ENCODE measurements around the gene NPFFR1. TPM values are rescaled to one million over a fixed set of nuclear protein-coding genes. Genes with fewer than 3 reads are reported as not detected.
"Not testable (repeated sequence)": the region's sequence is repeated elsewhere in the genome, so short reads cannot be mapped to it uniquely, and the experiment has no call there.

Gene NPFFR1
- polyA plus RNA-seq, 3 donors from 2014 or later = not detected

DNA sequence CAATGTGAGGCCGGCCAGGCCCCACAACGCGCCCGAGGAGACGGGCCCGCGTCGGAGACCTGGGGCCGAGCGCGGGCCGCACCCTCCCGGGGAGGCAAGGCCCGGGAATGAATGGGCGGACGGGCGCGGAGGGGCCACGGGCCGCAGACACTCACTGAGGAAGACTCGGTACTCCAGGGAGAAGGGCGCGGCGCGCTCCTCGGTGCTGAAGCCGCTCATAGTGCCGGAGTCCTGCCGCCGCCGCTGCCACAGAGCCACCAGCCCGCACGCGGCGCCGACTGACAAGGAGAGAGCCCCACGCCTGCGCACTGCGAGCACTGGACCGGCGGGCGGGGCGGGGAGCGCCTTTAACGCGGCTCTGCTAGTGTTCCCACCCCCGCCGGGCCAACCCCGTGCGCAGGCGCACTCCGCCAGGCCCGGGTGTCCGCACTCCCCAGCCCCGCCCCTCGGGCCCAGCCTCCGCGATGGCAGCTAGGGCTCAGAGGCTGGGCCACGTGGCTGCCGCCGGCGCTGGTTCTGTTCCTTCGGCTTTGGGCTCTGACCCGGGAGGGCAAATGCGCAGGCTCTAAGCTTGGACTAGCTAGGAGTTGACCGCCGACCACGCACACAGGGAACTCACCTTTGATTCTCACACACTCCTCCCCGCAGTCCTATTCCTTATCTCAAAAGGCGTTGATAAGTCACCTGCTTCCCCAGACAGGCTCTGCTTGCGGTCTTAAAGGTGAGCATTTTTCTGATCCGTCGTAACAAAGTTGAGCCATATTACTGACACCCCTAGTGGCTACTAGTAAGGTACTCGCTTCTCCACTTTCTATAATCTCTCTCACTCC is 50.5 kb downstream of the NPFFR1 start, which contains the start of gene PPA1:
Gene PPA1 (minus strand): TSS at position 321 of the 830 bp plus-strand sequence. CDS start 102 bp downstream, at position 219.
- DNase-seq = peak; percentile 99
- Mint-ChIP-seq H3K4me1 (peaks cover 15 to 23% of the 10 kb centered on the region in 2 donors), H3K27me3 (ENCODE audit: low read depth in 3 of 3) (peaks cover 2 to 4% (median 4%) of the 10 kb centered on the region in 3 donors), H3K27ac (peak within 1 kb of the TSS; percentile 59 to 91 (median 79)), H3K9me3 (no peaks in the 10 kb centered on the region), H3K36me3 (peaks cover 4 to 11% (median 9%) of the 10 kb centered on the region in 3 donors), H3K4me3 (peak within 1 kb of the TSS; percentile 84 to 92 (median 88))

DNA sequence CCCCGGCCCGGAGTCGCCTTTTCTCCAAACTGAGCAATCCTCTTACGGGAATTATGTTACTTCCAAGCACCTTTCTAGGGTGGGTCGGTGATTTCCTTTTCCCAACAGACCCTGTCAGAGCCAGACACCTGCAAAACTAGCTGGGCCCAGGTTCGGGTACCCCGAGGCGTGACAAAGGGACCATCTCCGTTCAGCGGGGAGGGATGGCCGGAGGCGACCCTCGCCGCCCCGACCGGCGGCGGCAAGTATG is 51.0 kb downstream of the NPFFR1 start:
- Mint-ChIP-seq H3K27me3 (ENCODE audit: low read depth in 3 of 3) (peaks cover 0 to 4% (median 3%) of the 10 kb centered on the region in 3 donors), H3K4me3 (peak overlapping the region; percentile 84 to 92 (median 88)), H3K27ac (peak overlapping the region in 4 of 6 donors; percentile 57 to 77 (median 72)), H3K9me3 (no peaks in the 10 kb centered on the region), H3K4me1 (peaks cover 15 to 23% of the 10 kb centered on the region in 2 donors), H3K36me3 (peaks cover 4 to 11% (median 9%) of the 10 kb centered on the region in 3 donors)
- peak in 1 of 3 donors; percentile 3 for DNase-seq

DNA sequence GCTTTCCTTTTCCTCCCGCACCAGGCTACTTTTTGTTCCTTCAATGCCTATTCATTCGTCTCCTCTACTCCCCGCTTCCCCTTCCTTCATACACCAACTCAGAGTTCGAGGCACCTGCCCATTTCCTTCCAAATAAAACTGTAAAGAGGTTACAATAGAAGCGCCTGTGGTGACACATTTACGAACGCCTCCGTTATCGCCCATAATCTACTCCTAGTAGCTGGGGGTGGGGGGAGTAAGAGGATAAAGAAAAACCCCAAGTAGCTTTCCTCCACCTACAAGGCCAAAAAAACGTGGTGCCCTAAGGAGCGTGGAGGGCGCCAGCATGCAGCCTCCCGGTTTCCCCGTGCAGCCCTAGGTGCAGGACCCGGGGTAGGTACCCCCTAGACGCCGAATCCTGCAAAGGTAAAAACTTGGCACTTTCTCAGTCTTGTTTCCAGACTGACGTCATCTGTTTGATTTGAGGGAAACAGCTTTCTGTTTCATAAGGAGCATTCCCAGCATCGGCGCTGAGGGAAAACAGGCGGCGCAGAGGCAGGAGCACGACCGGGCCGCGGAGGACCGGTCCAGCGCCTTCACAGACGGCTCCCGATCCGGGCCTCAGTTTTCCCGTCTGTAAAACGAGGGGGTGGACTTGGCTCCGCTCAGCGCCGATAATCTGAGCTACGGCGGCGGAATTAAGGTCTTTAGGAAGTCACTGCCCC is 51.5 kb downstream of the NPFFR1 start:
- peak overlapping the region; percentile 6 to 77 (median 64) for H3K27ac Mint-ChIP-seq
- peak overlapping the region; percentile 84 to 92 (median 88) for H3K4me3 Mint-ChIP-seq
- peaks cover 0 to 3% (median 2%) of the 10 kb centered on the region in 3 donors for H3K27me3 Mint-ChIP-seq (ENCODE audit: low read depth in 3 of 3)
- no peaks in the 10 kb centered on the region for H3K9me3 Mint-ChIP-seq
- H3K36me3 Mint-ChIP-seq = peaks cover 3 to 11% (median 9%) of the 10 kb centered on the region in 3 donors
- peaks cover 15 to 23% of the 10 kb centered on the region in 2 donors for H3K4me1 Mint-ChIP-seq
- DNase-seq = peak; percentile 6 to 19 (median 13)

DNA sequence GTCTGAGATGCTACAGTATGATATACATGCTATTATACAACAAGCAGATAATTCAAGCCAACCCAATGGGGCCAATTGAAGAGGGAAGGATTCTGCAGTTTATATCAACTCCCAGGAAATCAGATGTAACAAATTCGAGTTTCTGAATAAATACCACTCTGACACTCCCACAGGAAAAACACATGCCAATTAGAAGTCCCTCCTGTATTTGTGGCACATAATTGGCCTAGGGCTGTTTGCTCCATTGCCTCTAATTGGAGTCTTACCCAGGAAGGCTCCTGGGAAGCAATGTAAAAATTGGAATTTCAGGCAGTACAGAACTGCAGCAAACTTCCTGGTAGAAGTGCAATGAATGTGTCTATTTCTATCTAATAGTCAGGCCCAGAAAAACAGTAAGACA is 55.3 kb downstream of the NPFFR1 start:
- Mint-ChIP-seq H3K27me3 (ENCODE audit: low read depth in 3 of 3) (no peaks in the 10 kb centered on the region), H3K9me3 (no peaks in the 10 kb centered on the region), H3K36me3 (peaks cover 3 to 17% (median 4%) of the 10 kb centered on the region in 3 donors), H3K4me3 (no peak overlapping the region), H3K27ac (no peak overlapping the region), H3K4me1 (peaks cover 12% of the 10 kb centered on the region in 2 donors)
- DNase-seq = no peak

DNA sequence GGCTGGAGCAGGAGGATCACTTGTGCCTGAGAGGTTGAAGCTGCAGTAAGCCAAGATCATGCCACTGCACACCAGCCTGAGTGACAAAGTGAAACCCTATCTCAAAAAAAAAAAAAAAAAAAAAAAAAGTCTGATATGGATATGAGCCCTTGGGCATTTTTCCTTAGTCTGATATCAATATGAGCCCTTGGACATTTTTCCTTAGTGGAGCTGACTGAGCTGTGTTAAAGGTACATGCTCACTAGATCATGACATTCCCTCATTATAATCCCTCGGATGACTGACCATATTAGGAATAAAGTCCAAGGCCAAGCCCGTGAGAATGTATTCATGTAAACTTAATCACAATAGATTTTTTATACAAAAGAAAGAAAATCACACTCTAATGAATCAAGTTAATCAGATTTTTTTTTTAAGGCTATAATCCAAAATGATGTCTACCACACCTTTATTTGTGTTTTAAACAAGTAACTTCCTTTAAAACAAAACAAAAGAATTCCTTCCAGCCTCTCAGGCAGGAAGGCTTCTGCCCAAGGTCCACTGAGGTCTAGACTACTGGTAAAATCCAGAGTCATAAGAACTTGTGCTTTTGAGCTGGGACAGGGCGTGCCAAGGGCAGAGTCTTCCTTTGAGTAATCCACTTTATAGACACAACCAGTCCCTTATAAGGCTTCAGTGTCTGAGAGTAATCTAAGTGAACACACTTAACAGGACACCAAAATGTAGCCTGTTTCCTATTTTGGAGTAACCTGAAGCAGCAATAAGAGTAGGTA is 56.1 kb downstream of the NPFFR1 start:
- no peak for DNase-seq
- peaks cover 10% of the 10 kb centered on the region in 2 donors for H3K4me1 Mint-ChIP-seq
- no peak overlapping the region for H3K27ac Mint-ChIP-seq
- H3K36me3 Mint-ChIP-seq = peaks cover 3 to 17% (median 4%) of the 10 kb centered on the region in 3 donors
- H3K27me3 Mint-ChIP-seq (ENCODE audit: low read depth in 3 of 3) = no peaks in the 10 kb centered on the region
- H3K4me3 Mint-ChIP-seq = no peak overlapping the region
- no peaks in the 10 kb centered on the region for H3K9me3 Mint-ChIP-seq

- no peak for DNase-seq
- peaks cover 1 to 9% (median 3%) of the 10 kb centered on the region in 3 donors for H3K36me3 Mint-ChIP-seq
- H3K27ac Mint-ChIP-seq = no peak overlapping the region
- no peaks in the 10 kb centered on the region for H3K27me3 Mint-ChIP-seq (ENCODE audit: low read depth in 3 of 3)
- H3K4me1 Mint-ChIP-seq = peaks cover 7 to 10% of the 10 kb centered on the region in 2 donors
- no peaks in the 10 kb centered on the region for H3K9me3 Mint-ChIP-seq
- H3K4me3 Mint-ChIP-seq = no peak overlapping the region
Observed at GRCh38 chr10:70223728-70224127, 60.1 kb downstream of the NPFFR1 start.

GRCh38 chr10:70222811-70223447 is 60.9 kb downstream of the NPFFR1 start:
- not testable (repeated sequence) for H3K36me3 Mint-ChIP-seq; H3K27me3 Mint-ChIP-seq (ENCODE audit: low read depth in 3 of 3); H3K4me3 Mint-ChIP-seq; H3K9me3 Mint-ChIP-seq; DNase-seq; H3K4me1 Mint-ChIP-seq
- peak overlapping the region in 2 of 6 donors; percentile 51 to 55 for H3K27ac Mint-ChIP-seq

GRCh38 chr10:70222340-70222794 is 61.4 kb downstream of the NPFFR1 start:
- Mint-ChIP-seq H3K27me3 (ENCODE audit: low read depth in 3 of 3) (no peaks in the 10 kb centered on the region), H3K9me3 (no peaks in the 10 kb centered on the region), H3K4me1 (peaks cover 7 to 10% of the 10 kb centered on the region in 2 donors), H3K36me3 (peaks cover 0 to 9% (median 4%) of the 10 kb centered on the region in 3 donors), H3K27ac (no peak overlapping the region), H3K4me3 (no peak overlapping the region)
- no peak for DNase-seq

GRCh38 chr10:70221030-70221429 is 62.8 kb downstream of the NPFFR1 start:
- Mint-ChIP-seq H3K4me1 (peaks cover 7 to 10% of the 10 kb centered on the region in 2 donors), H3K27me3 (ENCODE audit: low read depth in 3 of 3) (no peaks in the 10 kb centered on the region), H3K36me3 (peaks cover 0 to 7% (median 6%) of the 10 kb centered on the region in 3 donors), H3K27ac (peak overlapping the region in 3 of 6 donors; percentile 39 to 74 (median 50)), H3K9me3 (no peaks in the 10 kb centered on the region), H3K4me3 (no peak overlapping the region)
- DNase-seq = no peak

DNA sequence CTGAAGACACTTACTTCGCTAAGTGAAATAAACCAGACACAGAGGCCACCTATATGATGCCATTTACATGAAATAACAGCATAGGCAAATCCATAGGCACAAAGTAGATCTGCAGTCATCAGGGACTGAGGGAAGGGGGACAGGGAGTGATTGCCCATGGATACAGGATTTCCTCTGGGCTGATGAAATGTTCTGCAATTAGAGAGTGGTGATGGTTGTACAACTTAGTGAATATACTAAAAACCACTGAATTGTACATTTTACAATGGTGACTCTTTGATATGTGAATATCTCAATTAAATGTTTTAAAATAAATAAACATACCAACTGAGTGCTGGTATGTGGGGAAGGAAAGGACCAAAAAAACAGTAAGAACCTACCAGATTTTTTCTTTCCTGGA is 70.9 kb downstream of the NPFFR1 start:
- H3K27ac Mint-ChIP-seq = no peak overlapping the region
- no peaks in the 10 kb centered on the region for H3K27me3 Mint-ChIP-seq (ENCODE audit: low read depth in 3 of 3)
- H3K9me3 Mint-ChIP-seq = no peaks in the 10 kb centered on the region
- peaks cover 7 to 22% (median 21%) of the 10 kb centered on the region in 3 donors for H3K36me3 Mint-ChIP-seq
- H3K4me1 Mint-ChIP-seq = no peaks in the 10 kb centered on the region
- DNase-seq = no peak
- no peak overlapping the region for H3K4me3 Mint-ChIP-seq

GRCh38 chr10:70212277-70212676 is 71.5 kb downstream of the NPFFR1 start:
- Mint-ChIP-seq H3K4me3 (no peak overlapping the region), H3K36me3 (peaks cover 7 to 21% (median 20%) of the 10 kb centered on the region in 3 donors), H3K4me1 (no peaks in the 10 kb centered on the region), H3K27me3 (ENCODE audit: low read depth in 3 of 3) (peaks cover 0 to under 1% (median 0%) of the 10 kb centered on the region in 3 donors), H3K27ac (no peak overlapping the region), H3K9me3 (no peaks in the 10 kb centered on the region)
- no peak for DNase-seq

DNA sequence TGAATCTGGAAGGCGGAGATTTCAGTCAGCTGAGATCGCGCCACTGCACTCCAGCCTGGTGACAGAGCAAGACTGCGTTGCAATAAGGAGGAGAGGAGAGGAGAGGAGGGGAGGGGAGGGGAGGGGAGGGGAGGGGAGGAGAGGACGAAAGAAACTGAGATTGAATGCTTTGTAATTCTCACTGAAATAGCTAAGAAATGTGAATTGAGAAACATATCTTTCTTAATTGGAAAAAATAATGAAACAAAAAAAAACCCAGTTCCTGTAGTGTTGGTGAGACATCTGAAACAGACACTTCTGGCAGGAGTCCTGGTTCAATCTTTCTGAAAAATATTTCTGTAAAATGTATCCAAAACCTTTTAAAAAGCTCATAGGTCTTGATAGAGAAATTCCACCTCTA is 77.0 kb downstream of the NPFFR1 start:
- no peaks in the 10 kb centered on the region for H3K9me3 Mint-ChIP-seq
- H3K27me3 Mint-ChIP-seq (ENCODE audit: low read depth in 3 of 3) = peaks cover 0 to 2% (median 0%) of the 10 kb centered on the region in 3 donors
- H3K4me3 Mint-ChIP-seq = no peak overlapping the region
- no peaks in the 10 kb centered on the region for H3K4me1 Mint-ChIP-seq
- DNase-seq = no peak
- no peak overlapping the region for H3K27ac Mint-ChIP-seq
- H3K36me3 Mint-ChIP-seq = peaks cover 8 to 22% (median 14%) of the 10 kb centered on the region in 3 donors

DNA sequence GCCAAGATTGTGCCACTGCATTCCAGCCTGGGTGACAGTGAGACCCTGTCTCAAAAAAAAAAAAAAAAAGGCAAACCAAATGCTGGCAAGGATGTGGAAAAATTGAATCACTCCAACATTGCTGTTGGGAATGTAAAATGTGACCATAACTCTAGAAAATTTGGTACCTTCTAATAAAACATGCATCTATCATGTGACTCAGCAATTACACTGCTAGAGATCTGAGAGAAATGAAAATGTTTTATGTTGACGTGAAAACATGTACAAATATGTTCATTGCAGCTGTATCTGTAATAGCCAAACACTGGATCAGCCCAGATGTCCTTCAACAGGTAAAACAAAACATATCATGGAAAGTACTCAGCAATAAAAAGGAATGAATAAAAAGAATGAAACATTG is 82.7 kb downstream of the NPFFR1 start:
- Mint-ChIP-seq H3K27me3 (ENCODE audit: low read depth in 3 of 3) (peaks cover 0 to 5% (median 0%) of the 10 kb centered on the region in 3 donors), H3K9me3 (no peaks in the 10 kb centered on the region), H3K4me1 (peaks cover 15 to 17% of the 10 kb centered on the region in 2 donors), H3K27ac (no peak overlapping the region), H3K36me3 (peaks cover 10 to 28% (median 18%) of the 10 kb centered on the region in 3 donors), H3K4me3 (no peak overlapping the region)
- no peak for DNase-seq

Measured in immature natural killer cell (primary cell).